ENCODE measurements around the gene BAMBI.
A peak's percentile ranks its signal among the peaks of the same experiment; 100 is the strongest.

The BAMBI gene

GRCh38 chr10:28676326-28676967, 874 bp upstream of the BAMBI start:
- DNase-seq: peak; percentile 13

- DNase-seq: peak; percentile 15
These were observed 766 bp downstream of the BAMBI start for GRCh38 chr10:28677888-28678686.

- no peak for DNase-seq
These were observed 1.6 kb downstream of the BAMBI start for GRCh38 chr10:28678687-28679457.

GRCh38 chr10:28679581-28680357, 2.4 kb downstream of the BAMBI start:
- DNase-seq: no peak

DNA sequence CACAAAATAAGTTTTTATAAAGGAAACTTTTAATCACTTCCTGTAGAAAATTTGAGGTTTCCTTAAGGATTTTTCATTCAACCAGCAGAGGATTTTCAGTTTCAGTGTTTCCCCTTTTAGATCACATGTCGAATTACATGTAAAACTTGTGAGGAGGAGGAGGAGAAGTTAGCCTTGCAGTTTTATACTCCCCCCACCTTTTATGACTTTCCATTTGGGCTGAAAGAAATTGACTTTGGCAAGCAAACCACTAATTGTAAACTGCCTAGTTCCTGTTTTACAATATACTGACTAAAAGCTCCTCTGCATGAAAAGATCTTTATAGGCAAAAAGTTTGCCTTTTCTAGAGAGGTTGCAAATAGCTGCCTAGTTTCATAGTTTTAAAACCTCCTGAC, 3.0 kb downstream of the BAMBI start:
- DNase-seq: no peak

GRCh38 chr10:28681291-28681763, 4.0 kb downstream of the BAMBI start:
- DNase-seq: no peak

- DNase-seq: no peak
These were observed 4.8 kb downstream of the BAMBI start for GRCh38 chr10:28681928-28682750.

DNA sequence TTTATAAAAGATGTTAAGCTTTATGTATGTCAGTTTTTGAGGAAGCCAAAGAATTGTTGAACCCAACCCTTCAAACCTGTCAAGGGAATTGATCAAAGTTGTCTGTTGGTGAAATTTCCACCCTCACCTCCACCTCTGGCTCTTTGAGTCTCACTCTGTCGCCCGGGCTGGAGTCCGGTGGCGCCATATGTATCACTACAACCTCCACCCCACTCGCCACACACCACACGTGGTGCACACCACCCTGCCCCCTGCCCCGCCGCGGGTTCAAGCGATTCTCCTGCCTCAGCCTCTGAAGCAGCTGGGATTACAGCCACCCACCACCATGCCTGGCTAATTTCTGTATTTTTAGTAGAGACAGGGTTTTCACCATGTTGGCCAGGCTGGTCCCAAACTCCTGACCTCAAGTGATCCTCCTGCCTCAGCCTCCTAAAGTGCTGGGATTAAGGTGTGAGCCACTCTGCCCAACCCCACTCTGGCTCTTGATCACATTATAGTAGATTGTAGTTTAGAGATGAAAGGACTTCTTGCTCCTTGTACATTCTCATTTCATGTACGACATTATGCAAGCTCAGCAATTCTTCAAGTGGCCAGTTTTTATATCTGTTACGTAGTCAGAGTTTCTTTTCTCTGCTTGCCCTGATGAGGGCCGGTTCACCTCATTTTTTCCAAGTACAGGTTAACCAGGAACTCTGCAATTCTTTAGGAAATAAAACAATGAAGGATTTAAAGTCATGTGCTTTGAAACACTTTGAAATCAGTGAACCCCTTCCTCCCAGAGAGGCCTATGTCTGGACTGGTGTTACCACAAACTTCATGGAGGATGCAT, 7.0 kb downstream of the BAMBI start:
- DNase-seq: no peak

DNA sequence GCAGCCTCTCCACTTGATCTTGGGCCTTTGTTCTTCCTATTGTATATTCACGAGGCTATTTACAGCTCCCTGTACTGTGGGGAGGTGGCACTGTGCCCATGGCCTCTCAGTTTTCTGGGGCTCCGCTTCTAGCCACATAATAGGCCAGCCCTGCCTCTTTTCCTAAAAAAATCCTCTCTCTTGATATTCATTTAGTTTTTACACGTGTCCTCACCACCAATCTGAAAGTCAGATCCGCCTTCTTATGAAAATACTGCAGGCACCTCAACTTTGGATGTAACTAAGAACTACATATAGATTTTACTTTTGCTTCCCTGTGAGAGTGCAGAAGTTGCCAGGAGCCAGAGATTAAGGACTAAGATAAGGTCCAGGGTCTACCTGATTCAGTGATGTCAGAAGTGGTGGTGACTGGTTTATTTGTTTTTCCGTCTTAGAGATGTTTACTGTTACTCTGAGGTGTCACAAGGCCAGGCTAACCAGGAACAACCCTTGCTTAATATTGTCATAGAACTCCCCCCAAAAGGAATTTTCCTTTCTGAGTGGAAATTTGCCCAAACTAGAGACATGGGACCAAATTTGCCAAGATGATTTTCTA, 7.8 kb downstream of the BAMBI start:
- no peak for DNase-seq

DNA sequence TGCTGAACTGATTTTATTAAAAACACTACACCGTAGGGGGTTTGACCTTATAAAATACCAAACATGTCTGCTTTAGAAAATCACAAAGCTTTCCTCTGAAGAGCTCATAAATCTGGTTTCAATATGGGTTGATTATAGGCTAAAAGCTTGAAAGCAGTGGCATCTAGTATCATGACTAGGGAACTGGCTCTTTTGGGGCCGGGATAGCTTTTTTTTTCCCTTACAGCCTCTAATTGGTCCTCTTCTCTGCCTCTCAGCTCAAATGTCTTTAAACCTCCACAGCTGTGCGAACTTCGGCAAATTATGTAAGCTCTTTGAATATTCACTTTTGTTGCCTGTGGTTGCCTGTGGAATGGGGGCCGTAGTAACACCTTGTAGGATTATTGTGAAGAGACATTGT, 8.4 kb downstream of the BAMBI start:
- DNase-seq: no peak

- DNase-seq: no peak
These were observed 9.7 kb downstream of the BAMBI start for GRCh38 chr10:28686835-28687682.

DNA sequence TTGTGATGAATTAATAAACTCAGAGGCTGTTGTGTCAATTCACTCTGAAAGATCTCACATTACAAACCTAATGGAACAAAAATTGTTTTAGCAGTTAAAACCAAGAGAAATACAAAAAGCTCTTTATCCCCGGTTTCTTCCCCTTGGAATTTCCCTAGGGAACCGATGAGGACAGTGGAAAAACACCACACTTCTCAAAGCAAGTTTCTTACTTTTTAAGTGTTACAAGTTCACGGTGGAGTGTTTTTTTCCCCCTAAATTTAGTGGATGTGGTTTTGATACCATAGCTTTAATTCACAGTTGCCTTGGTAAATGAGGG, 10.3 kb downstream of the BAMBI start:
- DNase-seq: no peak

- DNase-seq: no peak
These were observed 13.2 kb downstream of the BAMBI start for GRCh38 chr10:28690545-28690944.

- no peak for DNase-seq
These were observed 13.9 kb downstream of the BAMBI start for GRCh38 chr10:28691187-28691694.

DNA sequence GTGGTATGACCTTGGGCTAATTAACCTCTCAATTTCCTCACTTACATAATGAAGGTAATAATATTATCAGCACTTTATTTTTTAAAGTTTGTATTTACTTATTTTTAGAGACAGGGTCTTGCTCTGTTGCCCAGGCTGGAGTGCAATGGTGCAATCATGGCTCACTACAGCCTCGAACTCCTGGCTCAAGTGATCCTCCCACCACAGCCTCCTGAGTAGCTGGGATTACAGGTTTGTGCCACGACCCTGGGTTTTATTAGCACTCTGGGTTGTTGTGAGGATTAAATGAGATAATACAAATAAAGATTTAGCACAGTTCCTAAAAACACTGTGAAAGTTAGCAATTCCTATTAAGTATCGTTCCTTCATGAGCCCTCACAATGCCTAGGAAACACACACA, 14.7 kb downstream of the BAMBI start:
- DNase-seq: no peak

DNA sequence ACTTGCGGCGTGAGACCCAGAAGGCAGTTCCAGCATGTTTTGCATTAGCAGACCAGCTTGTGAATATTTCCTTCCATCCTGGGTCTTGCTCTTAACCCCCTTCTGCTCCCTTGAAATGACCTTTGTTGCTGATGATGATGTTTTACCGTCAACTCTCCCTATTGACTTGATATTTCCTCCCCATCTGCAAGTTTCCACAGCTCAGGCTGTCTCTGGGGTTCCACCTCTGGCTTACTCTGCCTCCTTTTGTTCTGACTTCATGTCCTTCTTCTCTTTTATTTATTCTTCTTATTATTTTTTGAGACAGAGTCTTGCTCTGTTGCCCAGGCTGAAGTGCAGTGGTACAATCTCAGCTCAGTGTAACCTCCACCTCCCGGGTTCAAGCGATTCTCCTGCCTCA, 17.2 kb downstream of the BAMBI start:
- DNase-seq: no peak

- no peak for DNase-seq
These were observed 20.8 kb downstream of the BAMBI start for GRCh38 chr10:28698075-28698474.

- DNase-seq: no peak
These were observed 27.3 kb downstream of the BAMBI start for GRCh38 chr10:28704464-28705161.

GRCh38 chr10:28705472-28705871, 28.2 kb downstream of the BAMBI start:
- DNase-seq: no peak

Data from CD4-positive, alpha-beta T cell treated with Interleukin-12 subunit alpha and Interleukin-12 subunit beta, for 1 hour (primary cell).